OCI-LY1 (cell line): ENCODE data around the gene DENND1A.

ENCODE experiments used
- H2AFZ ChIP-seq: fragments of 200-600 bp; sonication (generic), shearing (Covaris generic); 2 replicates; pipeline ENCODE4 v1.6.0; 2014; ENCODE audit warnings: antibody characterized with exemption, mild to moderate bottlenecking, low read length
- H3F3A ChIP-seq: fragments of 200-600 bp; sonication (generic), shearing (Covaris generic); 2 replicates; pipeline ENCODE4 v1.6.0; 2014; ENCODE audit warnings: mild to moderate bottlenecking, antibody characterized with exemption, low read length, moderate library complexity; ENCODE audit not compliant: insufficient read depth
- H3K27ac ChIP-seq: fragments of 200-600 bp; sonication (generic); 2 replicates; pipeline ENCODE4 v1.5.1; 2014; ENCODE audit warnings: low read length, mixed run types, mild to moderate bottlenecking, low read depth; ENCODE audit not compliant: poor library complexity, severe bottlenecking
- H3K27me3 ChIP-seq: fragments of 200-600 bp; sonication (generic); 2 replicates; pipeline ENCODE4 v1.6.0; 2014; ENCODE audit warnings: antibody characterized with exemption, mild to moderate bottlenecking, low read length, moderate library complexity; ENCODE audit not compliant: insufficient read depth
- H3K36me3 ChIP-seq: fragments of 200-600 bp; sonication (generic); 2 replicates; pipeline ENCODE4 v1.6.1; 2014; ENCODE audit warnings: mild to moderate bottlenecking, antibody characterized with exemption, low read length, moderate library complexity, mixed read lengths; ENCODE audit not compliant: insufficient read depth
- H3K4me1 ChIP-seq: fragments of 200-600 bp; sonication (generic); 2 replicates; pipeline ENCODE4 v1.5.1; 2014; ENCODE audit warnings: mild to moderate bottlenecking, low read length, moderate library complexity; ENCODE audit not compliant: insufficient read depth, severe bottlenecking
- H3K4me2 ChIP-seq: fragments of 200-600 bp; sonication (generic), shearing (Covaris generic); 2 replicates; pipeline ENCODE4 v1.6.1; 2014; ENCODE audit warnings: low read length
- H3K4me3 ChIP-seq: fragments of 200-600 bp; sonication (generic); 2 replicates; pipeline ENCODE4 v1.5.1; 2014; ENCODE audit warnings: low read length, low read depth, mild to moderate bottlenecking, mixed read lengths; ENCODE audit not compliant: poor library complexity, severe bottlenecking
- H3K79me2 ChIP-seq: fragments of 200-600 bp; shearing (Covaris generic); 2 replicates; pipeline ENCODE4 v1.6.1; 2016; ENCODE audit warnings: mixed run types, low read length, mixed read lengths; ENCODE audit not compliant: insufficient read depth
- H3K9ac ChIP-seq: fragments of 200-600 bp; sonication (generic), shearing (Covaris generic); 2 replicates; pipeline ENCODE4 v1.6.1; 2014; ENCODE audit warnings: mild to moderate bottlenecking, low read length, mixed read lengths
- H3K9me2 ChIP-seq: fragments of 200-600 bp; sonication (generic), shearing (Covaris generic); 2 replicates; pipeline ENCODE4 v1.6.1; 2014; ENCODE audit warnings: low read depth, mild to moderate bottlenecking, low read length, mixed read lengths
- H3K9me3 ChIP-seq: fragments of 200-600 bp; shearing (Covaris generic); 2 replicates; pipeline ENCODE4 v1.6.1; 2014; ENCODE audit warnings: low read length, mixed read lengths
- H4K20me1 ChIP-seq: fragments of 200-600 bp; sonication (generic), shearing (Covaris generic); 2 replicates; pipeline ENCODE4 v1.6.0; 2016; ENCODE audit warnings: mild to moderate bottlenecking, low read length; ENCODE audit not compliant: insufficient read depth
- CTCF ChIP-seq: fragments of 200-600 bp; sonication (generic), shearing (Covaris generic); IDR thresholded peaks from 2 replicates; pipeline ENCODE4 v1.5.1; 2017; ENCODE audit warnings: mild to moderate bottlenecking, antibody characterized with exemption, low read length, moderate library complexity, mixed read lengths
- EZH2 ChIP-seq: fragments of 200-600 bp; sonication (generic), shearing (Covaris generic); IDR thresholded peaks from 2 replicates; pipeline ENCODE4 v1.8.0; 2017; ENCODE audit warnings: borderline replicate concordance, mixed run types, mild to moderate bottlenecking, antibody characterized with exemption, low read length, moderate library complexity, mixed read lengths

Gene DENND1A

DNA sequence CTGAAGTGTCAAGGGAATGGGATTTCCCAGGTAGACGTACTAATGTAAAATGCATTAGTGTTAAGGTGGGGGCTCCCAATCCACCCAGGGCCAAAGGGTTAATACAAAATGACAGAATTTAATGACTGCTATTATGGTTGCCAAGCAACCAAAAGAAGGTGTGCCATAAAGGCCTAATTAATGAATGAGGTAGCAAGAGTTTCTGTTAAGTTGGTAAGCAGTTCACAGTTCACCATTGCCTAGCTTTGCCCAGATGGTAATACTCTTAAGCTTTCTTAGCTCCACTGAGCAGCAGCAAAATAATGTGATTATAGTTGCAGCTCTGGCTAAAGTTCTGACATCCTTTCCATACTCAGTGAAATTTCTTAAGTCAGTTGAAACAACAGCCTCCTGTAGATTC, 211.7 kb downstream of the DENND1A start:
- H3K9ac ChIP-seq, result no peak overlapping the region

DNA sequence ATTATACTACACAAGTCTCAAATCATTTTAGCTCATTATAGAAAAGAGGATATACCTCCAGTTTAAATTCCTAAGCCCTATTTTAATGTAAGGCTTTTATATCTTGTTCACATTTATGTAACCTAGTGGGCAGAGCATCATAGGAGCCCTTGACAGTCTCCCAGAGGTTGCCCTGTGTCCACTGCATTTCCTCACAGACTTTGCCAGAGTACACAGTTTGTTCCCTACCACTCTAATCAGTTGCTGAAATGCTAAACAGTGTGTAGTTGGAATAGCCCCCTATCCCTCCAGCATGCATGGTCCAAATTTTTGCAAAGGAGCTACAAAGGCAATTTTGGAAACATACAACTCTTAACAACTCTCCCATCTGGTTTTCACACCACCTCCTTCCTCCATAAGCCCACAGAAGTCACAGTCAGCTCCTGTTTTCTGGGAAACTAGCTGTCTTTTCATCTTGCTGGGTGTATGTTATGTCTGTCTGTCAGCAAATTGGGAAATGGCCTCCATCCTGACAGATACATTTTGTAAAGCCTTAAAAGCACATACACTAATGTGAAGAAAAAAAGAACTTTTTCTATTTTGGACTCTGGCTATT, 212.2 kb downstream of the DENND1A start:
- Histone ChIP-seq H3K9me3 (no peaks in the 10 kb centered on the region; the same call in 1 of the 2 replicates), H3K9me2 (no peaks in the 10 kb centered on the region), H3K27me3 (no peaks in the 10 kb centered on the region), H3K36me3 (no peaks in the 10 kb centered on the region), H3K27ac (no peak overlapping the region), H3K9ac (no peak overlapping the region), H4K20me1 (no peaks in the 10 kb centered on the region), H3F3A (no peaks in the 10 kb centered on the region), H3K4me3 (no peak overlapping the region), H3K79me2 (no peaks in the 10 kb centered on the region), H3K4me1 (peaks cover 15% of the 10 kb centered on the region), H2AFZ (no peak overlapping the region), H3K4me2 (no peak overlapping the region)
- no peak for TF ChIP-seq CTCF
- no peak for TF ChIP-seq EZH2

More for the DNA sequence above, 211.7 kb downstream of the DENND1A start:
- Histone ChIP-seq H3K9me3 (no peaks in the 10 kb centered on the region; the same call in 1 of the 2 replicates), H3K79me2 (no peaks in the 10 kb centered on the region), H3K9me2 (no peaks in the 10 kb centered on the region), H3F3A (no peaks in the 10 kb centered on the region), H3K4me2 (no peak overlapping the region), H3K4me3 (no peak overlapping the region), H3K4me1 (peaks cover 15% of the 10 kb centered on the region), H3K36me3 (no peaks in the 10 kb centered on the region), H3K27me3 (no peaks in the 10 kb centered on the region), H3K27ac (no peak overlapping the region), H2AFZ (no peak overlapping the region), H4K20me1 (no peaks in the 10 kb centered on the region)
- TF ChIP-seq EZH2 (no peak), CTCF (no peak)

GRCh38 chr9:123716339-123716945, 213.5 kb downstream of the DENND1A start:
- H3K36me3 ChIP-seq, result no peaks in the 10 kb centered on the region
- H3K27ac ChIP-seq, result peak overlapping the region; percentile 36
- no peaks in the 10 kb centered on the region for H4K20me1 ChIP-seq
- H2AFZ ChIP-seq, result no peak overlapping the region
- H3K27me3 ChIP-seq, result no peaks in the 10 kb centered on the region
- TF ChIP-seq CTCF (no peak), EZH2 (no peak)
- H3K79me2 ChIP-seq, result no peaks in the 10 kb centered on the region
- no peaks in the 10 kb centered on the region; the same call in 1 of the 2 replicates for H3K9me3 ChIP-seq
- H3K9ac ChIP-seq, result no peak overlapping the region
- H3K4me3 ChIP-seq, result no peak overlapping the region
- peak overlapping the region; percentile 6; the same call in 1 of the 2 replicates for H3K4me2 ChIP-seq
- H3F3A ChIP-seq, result no peaks in the 10 kb centered on the region
- no peaks in the 10 kb centered on the region for H3K9me2 ChIP-seq
- peaks cover 15% of the 10 kb centered on the region for H3K4me1 ChIP-seq
